ENCODE measurements around the gene GGTA1.

DNA sequence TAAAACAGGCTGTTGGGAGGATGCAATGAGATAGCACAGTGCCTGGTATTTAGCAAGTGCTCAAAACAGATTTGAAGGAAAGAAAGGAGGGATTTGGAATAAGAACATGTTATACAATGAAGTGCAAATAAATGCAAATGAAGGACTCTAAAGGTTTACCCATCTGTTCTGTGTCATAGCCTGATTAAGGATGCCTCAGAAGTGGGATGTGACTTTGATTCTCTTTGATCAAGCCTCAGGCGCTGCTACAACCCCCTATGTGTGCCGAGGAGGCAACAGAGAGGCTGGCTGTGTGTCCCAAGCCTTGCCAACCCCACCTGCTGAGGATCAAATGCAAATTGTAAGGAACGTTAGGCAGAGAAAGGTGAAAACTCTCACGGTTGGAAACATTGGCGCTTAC is 27.2 kb downstream of the GGTA1 start:
- TF ChIP-seq, protein P1, sequence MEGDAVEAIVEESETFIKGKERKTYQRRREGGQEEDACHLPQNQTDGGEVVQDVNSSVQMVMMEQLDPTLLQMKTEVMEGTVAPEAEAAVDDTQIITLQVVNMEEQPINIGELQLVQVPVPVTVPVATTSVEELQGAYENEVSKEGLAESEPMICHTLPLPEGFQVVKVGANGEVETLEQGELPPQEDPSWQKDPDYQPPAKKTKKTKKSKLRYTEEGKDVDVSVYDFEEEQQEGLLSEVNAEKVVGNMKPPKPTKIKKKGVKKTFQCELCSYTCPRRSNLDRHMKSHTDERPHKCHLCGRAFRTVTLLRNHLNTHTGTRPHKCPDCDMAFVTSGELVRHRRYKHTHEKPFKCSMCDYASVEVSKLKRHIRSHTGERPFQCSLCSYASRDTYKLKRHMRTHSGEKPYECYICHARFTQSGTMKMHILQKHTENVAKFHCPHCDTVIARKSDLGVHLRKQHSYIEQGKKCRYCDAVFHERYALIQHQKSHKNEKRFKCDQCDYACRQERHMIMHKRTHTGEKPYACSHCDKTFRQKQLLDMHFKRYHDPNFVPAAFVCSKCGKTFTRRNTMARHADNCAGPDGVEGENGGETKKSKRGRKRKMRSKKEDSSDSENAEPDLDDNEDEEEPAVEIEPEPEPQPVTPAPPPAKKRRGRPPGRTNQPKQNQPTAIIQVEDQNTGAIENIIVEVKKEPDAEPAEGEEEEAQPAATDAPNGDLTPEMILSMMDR (IDR thresholded peaks at IDR 0.05): no peak
- TF ChIP-seq POLR2AphosphoS5 (IDR thresholded peaks at IDR 0.05) (no peak), POLR2A (IDR thresholded peaks at IDR 0.05) (no peak)

Measured in prostate gland (tissue), 2 donors.